ENCODE results near the gene EPB41L4B.
"Not testable (repeated sequence)": the region's sequence is repeated elsewhere in the genome, so short reads cannot be mapped to it uniquely, and the experiment has no call there.

Gene EPB41L4B

GRCh38 chr9:109295221-109296130 is 25.4 kb downstream of the EPB41L4B start:
- DNase-seq: no peak

GRCh38 chr9:109290385-109290784 is 30.5 kb downstream of the EPB41L4B start:
- no peak for DNase-seq

- DNase-seq: no peak
Measured at GRCh38 chr9:109289931-109290330, 30.9 kb downstream of the EPB41L4B start.

- DNase-seq: no peak
Measured at GRCh38 chr9:109289186-109289585, 31.7 kb downstream of the EPB41L4B start.

- DNase-seq: no peak
Measured at GRCh38 chr9:109286981-109287380, 33.9 kb downstream of the EPB41L4B start.

- DNase-seq: no peak
Measured at GRCh38 chr9:109286571-109286977, 34.3 kb downstream of the EPB41L4B start.

GRCh38 chr9:109283672-109284071 is 37.2 kb downstream of the EPB41L4B start:
- not testable (repeated sequence) for DNase-seq

- DNase-seq: no peak
Measured at GRCh38 chr9:109283012-109283411, 37.8 kb downstream of the EPB41L4B start.

- no peak for DNase-seq
Measured at GRCh38 chr9:109282302-109282701, 38.6 kb downstream of the EPB41L4B start.

- DNase-seq: no peak
Measured at GRCh38 chr9:109281518-109281917, 39.3 kb downstream of the EPB41L4B start.

GRCh38 chr9:109278848-109279247 is 42.0 kb downstream of the EPB41L4B start:
- DNase-seq: no peak

- no peak for DNase-seq
Measured at GRCh38 chr9:109278216-109278615, 42.6 kb downstream of the EPB41L4B start.

- DNase-seq: no peak
Measured at GRCh38 chr9:109277451-109277850, 43.4 kb downstream of the EPB41L4B start.

GRCh38 chr9:109276469-109277440 is 44.1 kb downstream of the EPB41L4B start:
- DNase-seq: no peak

GRCh38 chr9:109274884-109275730 is 45.8 kb downstream of the EPB41L4B start:
- no peak for DNase-seq

GRCh38 chr9:109273869-109274268 is 47.0 kb downstream of the EPB41L4B start:
- no peak for DNase-seq

- no peak for DNase-seq
Measured at GRCh38 chr9:109272745-109273144, 48.1 kb downstream of the EPB41L4B start.

GRCh38 chr9:109272045-109272444 is 48.8 kb downstream of the EPB41L4B start:
- no peak for DNase-seq

GRCh38 chr9:109270971-109271925 is 49.6 kb downstream of the EPB41L4B start:
- no peak for DNase-seq

GRCh38 chr9:109270441-109270840 is 50.4 kb downstream of the EPB41L4B start:
- DNase-seq: no peak

GRCh38 chr9:109269839-109270238 is 51.0 kb downstream of the EPB41L4B start:
- no peak for DNase-seq
